MCF 10A (cell line): ENCODE data around the gene ENTPD6. TPM values are rescaled to one million over a fixed set of nuclear protein-coding genes. Genes with fewer than 3 reads are reported as not detected.

ENCODE experiments used
- BruUV-seq: library from RNA; stranded (reverse); fragments of 400-500 nt; replicated peaks from 2 replicates; lab custom pipeline; 2021; lab: Mats Ljungman, UMichigan
- CTCF ChIA-PET: fragments of 300-600 bp; sonication (Branson Sonifier 250); formaldehyde crosslinking; extraction: SDS; loops from one replicate; lab custom pipeline; 2021; ENCODE audit warnings: antibody characterized with exemption, inconsistent platforms; lab: Yijun Ruan, JAX
- POLR2A ChIA-PET: fragments of 300-600, 350-650 bp; sonication (Branson Sonifier 250); formaldehyde crosslinking; extraction: SDS; loops from one replicate; lab custom pipeline; 2020; ENCODE audit warnings: antibody characterized with exemption, inconsistent platforms; lab: Yijun Ruan, JAX
- DNase-seq: peaks from one replicate; pipeline ENCODE4 v3.0.0-alpha.2; 2018; ENCODE audit not compliant: unreplicated experiment
- H3K27ac Mint-ChIP-seq: one replicate; pipeline ENCODE4 v1.8.0; 2022; ENCODE audit warnings: mild to moderate bottlenecking, low read depth, mixed read lengths; ENCODE audit not compliant: unreplicated experiment
- H3K27me3 Mint-ChIP-seq: one replicate; pipeline ENCODE4 v1.8.0; 2022; ENCODE audit warnings: mixed read lengths; ENCODE audit not compliant: insufficient read depth, unreplicated experiment
- H3K36me3 Mint-ChIP-seq: one replicate; pipeline ENCODE4 v1.8.0; 2022; ENCODE audit warnings: mild to moderate bottlenecking, moderate library complexity, mixed read lengths; ENCODE audit not compliant: insufficient read depth, unreplicated experiment
- H3K4me1 Mint-ChIP-seq: one replicate; pipeline ENCODE4 v1.8.0; 2022; ENCODE audit warnings: mixed read lengths; ENCODE audit not compliant: insufficient read depth, unreplicated experiment
- H3K4me3 Mint-ChIP-seq: one replicate; pipeline ENCODE4 v1.8.0; 2022; ENCODE audit warnings: mild to moderate bottlenecking, moderate library complexity, mixed read lengths; ENCODE audit not compliant: unreplicated experiment
- H3K9me3 Mint-ChIP-seq: one replicate; pipeline ENCODE4 v1.8.0; 2022; ENCODE audit warnings: mixed read lengths; ENCODE audit not compliant: unreplicated experiment
- intact Hi-C: fragments of 100-400 bp; cut with micrococcal nuclease; formaldehyde crosslinking; loops from 2 replicates; pipeline ENCODE4 v1.14.1; 2022
- total RNA-seq: library from RNA; stranded (reverse); gene quantifications from 2 replicates; pipeline ENCODE4 v1.2.3, GENCODE V29; 2022
- TF ChIP-seq, protein P1 (sequence below): fragments of 200-600 bp; IDR thresholded peaks from one replicate; pipeline ENCODE4 v1.8.0; 2022; ENCODE audit warnings: antibody characterized with exemption, mild to moderate bottlenecking; ENCODE audit not compliant: unreplicated experiment

ENTPD6 gene
- total RNA-seq, 1 experiment from 2014 or later, result 98.0 TPM

- H3K4me3 Mint-ChIP-seq, result peak overlapping the region; percentile 93
- ChIA-PET POLR2A (interaction anchor here (0.7 to 15.4 kb wide), 22 partner anchors 11 to 1835 kb away, joined by 3 to 517 read pairs (median 13); partner anchors contain the start of genes ABHD12, APMAP, ENTPD6 and GINS1), CTCF (interaction anchor here (0.6 to 6.5 kb wide), 14 partner anchors 15 to 1625 kb away, joined by 3 to 92 read pairs (median 4); no protein-coding TSS in a partner anchor)
- BruUV-seq, result no TSS peak
- H3K36me3 Mint-ChIP-seq, result peaks cover 59% of the 10 kb centered on the region
- intact Hi-C loops, result loop anchor here (5.0 kb wide), 1 partner anchor 147 kb away; no protein-coding TSS in a partner anchor
- no peaks in the 10 kb centered on the region for H3K27me3 Mint-ChIP-seq
- peaks cover 41% of the 10 kb centered on the region for H3K4me1 Mint-ChIP-seq
- no peaks in the 10 kb centered on the region for H3K9me3 Mint-ChIP-seq
- H3K27ac Mint-ChIP-seq, result peak overlapping the region; percentile 77
- TF ChIP-seq, protein P1, sequence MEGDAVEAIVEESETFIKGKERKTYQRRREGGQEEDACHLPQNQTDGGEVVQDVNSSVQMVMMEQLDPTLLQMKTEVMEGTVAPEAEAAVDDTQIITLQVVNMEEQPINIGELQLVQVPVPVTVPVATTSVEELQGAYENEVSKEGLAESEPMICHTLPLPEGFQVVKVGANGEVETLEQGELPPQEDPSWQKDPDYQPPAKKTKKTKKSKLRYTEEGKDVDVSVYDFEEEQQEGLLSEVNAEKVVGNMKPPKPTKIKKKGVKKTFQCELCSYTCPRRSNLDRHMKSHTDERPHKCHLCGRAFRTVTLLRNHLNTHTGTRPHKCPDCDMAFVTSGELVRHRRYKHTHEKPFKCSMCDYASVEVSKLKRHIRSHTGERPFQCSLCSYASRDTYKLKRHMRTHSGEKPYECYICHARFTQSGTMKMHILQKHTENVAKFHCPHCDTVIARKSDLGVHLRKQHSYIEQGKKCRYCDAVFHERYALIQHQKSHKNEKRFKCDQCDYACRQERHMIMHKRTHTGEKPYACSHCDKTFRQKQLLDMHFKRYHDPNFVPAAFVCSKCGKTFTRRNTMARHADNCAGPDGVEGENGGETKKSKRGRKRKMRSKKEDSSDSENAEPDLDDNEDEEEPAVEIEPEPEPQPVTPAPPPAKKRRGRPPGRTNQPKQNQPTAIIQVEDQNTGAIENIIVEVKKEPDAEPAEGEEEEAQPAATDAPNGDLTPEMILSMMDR, result no peak
- DNase-seq, result peak; percentile 56
These were observed 55.0 kb downstream of the ENTPD6 start for GRCh38 chr20:25250508-25250907.

DNA sequence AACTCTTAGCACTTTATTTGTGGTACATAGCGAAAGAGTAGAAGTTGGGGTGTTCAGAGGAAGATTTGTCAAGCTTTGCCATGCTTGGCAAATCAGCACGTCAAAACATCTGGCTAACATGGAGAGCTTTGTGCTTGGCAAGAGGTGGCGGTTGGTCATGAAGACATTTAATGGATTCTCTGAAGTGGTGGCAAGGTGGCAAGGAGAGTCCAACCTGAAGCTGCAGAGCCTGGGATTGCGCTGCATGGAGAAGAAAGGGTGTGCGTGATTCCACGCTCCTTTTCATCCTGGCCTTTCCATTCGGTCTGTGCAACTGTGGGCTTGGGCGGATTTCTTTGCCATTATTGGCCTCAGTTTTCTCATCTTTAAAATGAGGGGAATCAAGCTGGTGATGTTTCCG lies 55.5 kb downstream of the ENTPD6 start:
- POLR2A ChIA-PET, result interaction anchor here (0.7 to 15.4 kb wide), 25 partner anchors 8 to 1835 kb away, joined by 3 to 517 read pairs (median 7); partner anchors contain the start of genes ABHD12, ACSS1, APMAP and ENTPD6

GRCh38 chr20:25251558-25251957 lies 56.0 kb downstream of the ENTPD6 start:
- peaks cover 38% of the 10 kb centered on the region for H3K4me1 Mint-ChIP-seq
- intact Hi-C loops, result loop anchor here (5.0 kb wide), 1 partner anchor 146 kb away; no protein-coding TSS in a partner anchor
- no peak for DNase-seq
- peaks cover 70% of the 10 kb centered on the region for H3K36me3 Mint-ChIP-seq
- H3K27ac Mint-ChIP-seq, result peak overlapping the region; percentile 77
- no TSS peak for BruUV-seq
- TF ChIP-seq, protein P1, result no peak
- CTCF ChIA-PET, result interaction anchor here (0.5 to 6.5 kb wide), 17 partner anchors 9 to 1626 kb away, joined by 3 to 92 read pairs (median 4); no protein-coding TSS in a partner anchor
- POLR2A ChIA-PET, result interaction anchor here (0.8 to 15.4 kb wide), 20 partner anchors 8 to 258 kb away, joined by 3 to 517 read pairs (median 8); partner anchors contain the start of genes ACSS1, APMAP, ENTPD6 and GINS1
- peak overlapping the region; percentile 93 for H3K4me3 Mint-ChIP-seq
- no peaks in the 10 kb centered on the region for H3K27me3 Mint-ChIP-seq
- no peaks in the 10 kb centered on the region for H3K9me3 Mint-ChIP-seq

More for the DNA sequence above, 55.5 kb downstream of the ENTPD6 start:
- Mint-ChIP-seq H3K4me3 (peak overlapping the region; percentile 93), H3K27me3 (no peaks in the 10 kb centered on the region), H3K36me3 (peaks cover 64% of the 10 kb centered on the region), H3K27ac (peak overlapping the region; percentile 77), H3K9me3 (no peaks in the 10 kb centered on the region), H3K4me1 (peaks cover 38% of the 10 kb centered on the region)
- DNase-seq, result no peak
- TF ChIP-seq, protein P1, result no peak
- intact Hi-C loops, result loop anchor here (5.0 kb wide), 1 partner anchor 146 kb away; no protein-coding TSS in a partner anchor
- CTCF ChIA-PET, result interaction anchor here (0.6 to 6.5 kb wide), 18 partner anchors 8 to 1625 kb away, joined by 3 to 92 read pairs (median 5); no protein-coding TSS in a partner anchor
- no TSS peak for BruUV-seq

DNA sequence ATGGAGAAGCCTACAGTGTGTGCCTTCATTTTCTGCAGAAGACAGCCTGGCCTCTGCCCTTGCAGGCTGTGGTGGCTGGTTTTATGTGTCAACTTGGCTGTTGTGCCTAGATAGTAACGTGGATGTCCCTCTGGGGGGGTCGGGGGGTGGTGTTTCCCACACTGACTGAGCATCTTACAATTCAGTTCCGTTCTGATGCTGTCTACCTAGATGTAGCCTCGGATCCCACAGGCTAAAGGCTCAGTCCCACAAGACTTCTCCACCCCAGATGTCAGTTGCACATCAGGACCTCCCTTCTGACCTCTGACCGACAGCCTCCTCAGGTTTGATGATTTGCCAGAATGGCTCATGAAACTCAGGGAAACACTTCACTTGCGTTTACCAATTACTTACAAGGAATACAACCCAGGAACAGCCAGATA lies 56.7 kb downstream of the ENTPD6 start:
- Mint-ChIP-seq H3K4me1 (peaks cover 37% of the 10 kb centered on the region), H3K4me3 (peak overlapping the region; percentile 93), H3K27ac (peak overlapping the region; percentile 77), H3K27me3 (no peaks in the 10 kb centered on the region), H3K36me3 (peaks cover 73% of the 10 kb centered on the region), H3K9me3 (no peaks in the 10 kb centered on the region)
- ChIA-PET CTCF (interaction anchor here (0.6 to 6.5 kb wide), 16 partner anchors 9 to 258 kb away, joined by 3 to 92 read pairs (median 6); no protein-coding TSS in a partner anchor), POLR2A (interaction anchor here (1.0 to 15.4 kb wide), 15 partner anchors 9 to 259 kb away, joined by 4 to 517 read pairs (median 16); partner anchors contain the start of genes APMAP, ENTPD6 and GINS1)
- intact Hi-C loops, result loop anchor here (5.0 kb wide), 1 partner anchor 145 kb away; no protein-coding TSS in a partner anchor
- DNase-seq, result no peak
- BruUV-seq, result no TSS peak
- TF ChIP-seq, protein P1, result no peak
